H9 (cell line): ENCODE measurements around the gene TMEM39B. TPM values are rescaled to one million over a fixed set of nuclear protein-coding genes. Genes with fewer than 3 reads are reported as not detected.

Experiments used
- DNase-seq: peaks from one replicate; pipeline ENCODE4 v3.0.0-alpha.2; 2017
- H2AFZ ChIP-seq: one replicate; pipeline ENCODE4 v1.6.1; 2013; ENCODE audit warnings: mild to moderate bottlenecking, low read length, control low read depth, moderate library complexity
- H2AK5ac ChIP-seq: 2 replicates; pipeline ENCODE4 v1.6.1; 2013; ENCODE audit warnings: low read length, control low read depth, mixed read lengths; ENCODE audit not compliant: insufficient read length
- H2BK120ac ChIP-seq: one replicate; pipeline ENCODE4 v1.6.1; 2013; ENCODE audit warnings: low read depth, mild to moderate bottlenecking, low read length, control low read depth, inconsistent platforms; ENCODE audit not compliant: poor library complexity, severe bottlenecking
- H2BK12ac ChIP-seq: 2 replicates; pipeline ENCODE4 v1.6.1; 2013; ENCODE audit warnings: low read length, control low read depth, mixed read lengths, low read depth; ENCODE audit not compliant: insufficient read length
- H2BK15ac ChIP-seq: 2 replicates; pipeline ENCODE4 v1.6.1; 2013; ENCODE audit warnings: low read depth, low read length, control low read depth
- H2BK20ac ChIP-seq: one replicate; pipeline ENCODE4 v1.6.1; 2013; ENCODE audit warnings: low read depth, mild to moderate bottlenecking, low read length, control low read depth, inconsistent platforms; ENCODE audit not compliant: poor library complexity, severe bottlenecking
- H2BK5ac ChIP-seq: 2 replicates; pipeline ENCODE4 v1.6.1; 2013; ENCODE audit warnings: low read length, control low read depth, mixed read lengths; ENCODE audit not compliant: insufficient read length
- H3K14ac ChIP-seq: 2 replicates; pipeline ENCODE4 v1.6.1; 2013; ENCODE audit warnings: low read length, control low read depth; ENCODE audit not compliant: insufficient read depth
- H3K18ac ChIP-seq: 2 replicates; pipeline ENCODE4 v1.6.1; 2013; ENCODE audit warnings: low read depth, mild to moderate bottlenecking, mixed read lengths, low read length, control low read depth; ENCODE audit not compliant: insufficient read length
- H3K23ac ChIP-seq: 2 replicates; pipeline ENCODE4 v1.6.1; 2013; ENCODE audit warnings: low read length, control low read depth, mixed read lengths, low read depth; ENCODE audit not compliant: insufficient read length
- H3K23me2 ChIP-seq: 2 replicates; pipeline ENCODE4 v1.6.1; 2013; ENCODE audit warnings: low read depth, mild to moderate bottlenecking, mixed read lengths, low read length, control low read depth; ENCODE audit not compliant: insufficient read length, poor library complexity, severe bottlenecking
- H3K27ac ChIP-seq: 2 replicates; pipeline ENCODE4 v1.5.1; 2013; ENCODE audit warnings: low read length, control low read depth, mixed read lengths, low read depth; ENCODE audit not compliant: insufficient read length
- H3K27me3 ChIP-seq: 2 replicates; pipeline ENCODE4 v1.6.1; 2013; ENCODE audit warnings: low read length, control low read depth, inconsistent platforms; ENCODE audit not compliant: insufficient read depth
- H3K4ac ChIP-seq: 2 replicates; pipeline ENCODE4 v1.6.1; 2013; ENCODE audit warnings: low read depth, mild to moderate bottlenecking, control low read depth, inconsistent platforms, low read length, moderate library complexity
- H3K4me1 ChIP-seq: 2 replicates; pipeline ENCODE4 v1.6.1; 2013; ENCODE audit warnings: low read length, control low read depth, inconsistent platforms; ENCODE audit not compliant: insufficient read depth
- H3K4me2 ChIP-seq: 2 replicates; pipeline ENCODE4 v1.6.1; 2013; ENCODE audit warnings: low read length, control low read depth, mixed read lengths; ENCODE audit not compliant: insufficient read length, insufficient read depth
- H3K56ac ChIP-seq: 2 replicates; pipeline ENCODE4 v1.6.1; 2013; ENCODE audit warnings: low read depth, mild to moderate bottlenecking, mixed read lengths, low read length, control low read depth; ENCODE audit not compliant: insufficient read length
- H3K79me1 ChIP-seq: 2 replicates; pipeline ENCODE4 v1.6.1; 2013; ENCODE audit warnings: low read depth, mild to moderate bottlenecking, moderate library complexity, low read length, control low read depth, inconsistent platforms; ENCODE audit not compliant: insufficient read depth, poor library complexity, severe bottlenecking
- H3K79me2 ChIP-seq: 2 replicates; pipeline ENCODE4 v1.6.1; 2013; ENCODE audit warnings: low read length, control low read depth, inconsistent platforms; ENCODE audit not compliant: insufficient read depth
- H3K9ac ChIP-seq: 2 replicates; pipeline ENCODE4 v1.6.1; 2013; ENCODE audit warnings: low read length, control low read depth, mixed read lengths; ENCODE audit not compliant: insufficient read length; ENCODE audit errors: extremely low read depth
- H3K9me3 ChIP-seq: one replicate; pipeline ENCODE4 v1.6.1; 2013; ENCODE audit warnings: low read depth, low read length, inconsistent platforms; ENCODE audit not compliant: control insufficient read depth
- H3T11ph ChIP-seq: one replicate; pipeline ENCODE4 v1.6.1; 2013; ENCODE audit warnings: mild to moderate bottlenecking, low read length, control low read depth, inconsistent platforms
- H4K20me1 ChIP-seq: one replicate; pipeline ENCODE4 v1.6.1; 2013; ENCODE audit not compliant: control insufficient read depth, insufficient read length, insufficient read depth
- H4K5ac ChIP-seq: 2 replicates; pipeline ENCODE4 v1.6.1; 2013; ENCODE audit warnings: low read depth, mild to moderate bottlenecking, mixed read lengths, low read length, control low read depth; ENCODE audit not compliant: insufficient read length
- H4K8ac ChIP-seq: replicated peaks from 2 replicates; pipeline ENCODE4 v1.6.1; 2013; ENCODE audit warnings: low read length, control low read depth, mixed read lengths, low read depth; ENCODE audit not compliant: insufficient read length
- H4K91ac ChIP-seq: 2 replicates; pipeline ENCODE4 v1.6.1; 2013; ENCODE audit warnings: low read depth, mild to moderate bottlenecking, moderate library complexity, mixed read lengths, low read length, control low read depth; ENCODE audit not compliant: insufficient read length
- H3K27ac Mint-ChIP-seq, 3 experiments: 2 replicates in 2 of 3; 3 replicates in 1 of 3; pipeline ENCODE4 v1.8.0; 2020 to 2021; ENCODE audit warnings: mixed read lengths in 3 of 3, mild to moderate bottlenecking in 1 of 3, moderate library complexity in 1 of 3
- H3K27me3 Mint-ChIP-seq: 2 replicates; pipeline ENCODE4 v1.8.0; 2021; ENCODE audit warnings: low read depth, mild to moderate bottlenecking, moderate library complexity, mixed read lengths
- H3K36me3 Mint-ChIP-seq, 3 experiments: 2 replicates in 2 of 3; 3 replicates in 1 of 3; pipeline ENCODE4 v1.8.0; 2020 to 2021; ENCODE audit warnings: low read depth in 3 of 3, mixed read lengths in 3 of 3; ENCODE audit not compliant: insufficient read depth in 1 of 3
- H3K4me1 Mint-ChIP-seq, 2 experiments: 2 replicates each; pipeline ENCODE4 v1.8.0; 2020; ENCODE audit warnings: mixed read lengths in 2 of 2
- H3K4me3 Mint-ChIP-seq, 2 experiments: 2 replicates in 1 of 2; 3 replicates in 1 of 2; pipeline ENCODE4 v1.8.0; 2020 to 2021; ENCODE audit warnings: mild to moderate bottlenecking in 2 of 2, mixed read lengths in 2 of 2, moderate library complexity in 1 of 2
- H3K9me3 Mint-ChIP-seq, 2 experiments: 2 replicates in 1 of 2; 3 replicates in 1 of 2; pipeline ENCODE4 v1.8.0; 2020; ENCODE audit warnings: mild to moderate bottlenecking in 2 of 2, mixed read lengths in 2 of 2, moderate library complexity in 1 of 2
- CTCF ChIP-seq: fragments of 200-600 bp; sonication (generic); conservative IDR thresholded peaks from 3 replicates; pipeline ENCODE4 v1.8.0; 2021; ENCODE audit warnings: antibody characterized with exemption, mild to moderate bottlenecking
- WGBS: extraction: QIAGEN DNeasy Blood & Tissue Kit; methylation state at CpG from one replicate; pipeline ENCODE4 v1.1.7; 2013; ENCODE audit warnings: missing lambda C conversion rate, low lambda C conversion rate, mixed read lengths; ENCODE audit not compliant: insufficient read length; ENCODE audit errors: extremely low coverage; 5-methylcytosine and 5-hydroxymethylcytosine counted together
- total RNA-seq: library from RNA; stranded (reverse); gene quantifications from 2 replicates; pipeline ENCODE4 v1.2.1, GENCODE V29; 2021

Gene TMEM39B
- total RNA-seq, 1 experiment from 2014 or later, result 27.4 TPM

GRCh38 chr1:32100359-32100758 is 27.6 kb downstream of the TMEM39B start:
- Histone ChIP-seq H2BK5ac (no peak overlapping the region), H2AFZ (no peak overlapping the region), H3T11ph (no peak overlapping the region), H2BK120ac (no peak overlapping the region), H3K4ac (no peak overlapping the region), H3K27ac (no peak overlapping the region), H3K56ac (no peak overlapping the region), H4K91ac (no peak overlapping the region), H4K5ac (no peak overlapping the region), H3K23ac (no peak overlapping the region), H3K9me3 (no peaks in the 10 kb centered on the region), H3K79me1 (no peaks in the 10 kb centered on the region), H4K20me1 (no peaks in the 10 kb centered on the region), H3K18ac (no peak overlapping the region), H2BK20ac (no peak overlapping the region), H2AK5ac (no peak overlapping the region), H3K23me2 (no peaks in the 10 kb centered on the region), H3K79me2 (no peaks in the 10 kb centered on the region), H4K8ac (no peak overlapping the region), H3K4me1 (no peaks in the 10 kb centered on the region), H3K27me3 (no peaks in the 10 kb centered on the region), H3K14ac (no peak overlapping the region), H2BK15ac (no peak overlapping the region), H3K9ac (no peak overlapping the region), H3K4me2 (no peak overlapping the region), H2BK12ac (no peak overlapping the region)
- no CpG with 5 or more reads among the region's 10 CpGs for WGBS
- no peak for TF ChIP-seq CTCF
- no peak overlapping the region for H3K27ac Mint-ChIP-seq
- peaks cover 23 to 55% (median 52%) of the 10 kb centered on the region in 3 experiments for H3K36me3 Mint-ChIP-seq
- no peak overlapping the region for H3K4me3 Mint-ChIP-seq
- H3K4me1 Mint-ChIP-seq, result peaks cover 0 to 6% of the 10 kb centered on the region in 2 experiments; a peak in 1 of 4 replicates
- H3K27me3 Mint-ChIP-seq, result no peaks in the 10 kb centered on the region
- DNase-seq, result no peak
- H3K9me3 Mint-ChIP-seq, result no peaks in the 10 kb centered on the region
